Measurements from ENCODE around the gene GABRB1.

Gene GABRB1

GRCh38 chr4:47217291-47217690, 185.9 kb downstream of the GABRB1 start:
- Histone ChIP-seq H3K4me1 (ENCODE audit: insufficient read depth, low read length, poor library complexity, severe bottlenecking) (no peaks in the 10 kb centered on the region), H3K79me2 (ENCODE audit: insufficient read depth, low read length) (no peaks in the 10 kb centered on the region), H2AFZ (ENCODE audit: low read length) (no peak overlapping the region), H3K36me3 (ENCODE audit: insufficient read depth, low read length) (no peaks in the 10 kb centered on the region), H3K27me3 (ENCODE audit: insufficient read depth, low read length, poor library complexity, severe bottlenecking) (no peaks in the 10 kb centered on the region), H3K9ac (ENCODE audit: low read depth, low read length, poor library complexity, severe bottlenecking) (no peak overlapping the region), H3K9me2 (replicated peaks; ENCODE audit: low read depth, low read length) (no peaks in the 10 kb centered on the region), H4K20me1 (ENCODE audit: insufficient read depth, low read length, poor library complexity, severe bottlenecking) (no peaks in the 10 kb centered on the region), H3K4me3 (ENCODE audit: low read length, poor library complexity, severe bottlenecking) (no peak overlapping the region), H3F3A (ENCODE audit: low read depth) (no peaks in the 10 kb centered on the region), H3K9me3 (ENCODE audit: insufficient read depth, low read depth, low read length) (no peaks in the 10 kb centered on the region), H3K4me2 (ENCODE audit: low read depth, low read length, poor library complexity, severe bottlenecking) (no peak overlapping the region)
- no peak for TF ChIP-seq EZH2phosphoT487 (IDR thresholded peaks at IDR 0.05; ENCODE audit: borderline replicate concordance)
- TF ChIP-seq, protein P1, sequence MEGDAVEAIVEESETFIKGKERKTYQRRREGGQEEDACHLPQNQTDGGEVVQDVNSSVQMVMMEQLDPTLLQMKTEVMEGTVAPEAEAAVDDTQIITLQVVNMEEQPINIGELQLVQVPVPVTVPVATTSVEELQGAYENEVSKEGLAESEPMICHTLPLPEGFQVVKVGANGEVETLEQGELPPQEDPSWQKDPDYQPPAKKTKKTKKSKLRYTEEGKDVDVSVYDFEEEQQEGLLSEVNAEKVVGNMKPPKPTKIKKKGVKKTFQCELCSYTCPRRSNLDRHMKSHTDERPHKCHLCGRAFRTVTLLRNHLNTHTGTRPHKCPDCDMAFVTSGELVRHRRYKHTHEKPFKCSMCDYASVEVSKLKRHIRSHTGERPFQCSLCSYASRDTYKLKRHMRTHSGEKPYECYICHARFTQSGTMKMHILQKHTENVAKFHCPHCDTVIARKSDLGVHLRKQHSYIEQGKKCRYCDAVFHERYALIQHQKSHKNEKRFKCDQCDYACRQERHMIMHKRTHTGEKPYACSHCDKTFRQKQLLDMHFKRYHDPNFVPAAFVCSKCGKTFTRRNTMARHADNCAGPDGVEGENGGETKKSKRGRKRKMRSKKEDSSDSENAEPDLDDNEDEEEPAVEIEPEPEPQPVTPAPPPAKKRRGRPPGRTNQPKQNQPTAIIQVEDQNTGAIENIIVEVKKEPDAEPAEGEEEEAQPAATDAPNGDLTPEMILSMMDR (conservative IDR thresholded peaks at IDR 0.05; ENCODE audit: low read length) = no peak

- TF ChIP-seq, protein P1 (conservative IDR thresholded peaks at IDR 0.05; ENCODE audit: low read length) = no peak
- no peak for TF ChIP-seq EZH2phosphoT487 (IDR thresholded peaks at IDR 0.05; ENCODE audit: borderline replicate concordance)
- H4K20me1 ChIP-seq (ENCODE audit: insufficient read depth, low read length, poor library complexity, severe bottlenecking) = no peaks in the 10 kb centered on the region
Observed at GRCh38 chr4:47217884-47218283, 186.5 kb downstream of the GABRB1 start.

DNA sequence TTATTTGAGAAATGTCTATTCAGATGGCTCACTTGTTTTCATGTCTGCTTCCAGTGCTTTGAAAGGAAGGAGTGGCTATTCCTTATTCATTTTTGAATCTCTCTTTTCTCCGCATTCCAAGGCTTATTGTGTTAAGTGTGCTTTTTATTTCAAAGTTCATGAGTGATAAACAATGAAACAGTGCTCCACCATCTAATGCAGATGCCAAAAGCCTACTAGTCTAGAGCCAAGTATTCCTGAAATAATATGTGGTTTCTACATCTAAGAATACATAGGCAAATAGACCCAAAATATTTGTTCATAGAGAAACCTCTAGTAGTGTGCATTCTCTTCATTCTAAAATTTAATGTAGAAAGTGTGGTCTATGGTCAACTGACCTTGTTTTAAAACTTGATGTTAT, 187.3 kb downstream of the GABRB1 start:
- H3K27me3 ChIP-seq (ENCODE audit: insufficient read depth, low read length, poor library complexity, severe bottlenecking) = no peaks in the 10 kb centered on the region
- H4K20me1 ChIP-seq (ENCODE audit: insufficient read depth, low read length, poor library complexity, severe bottlenecking) = no peaks in the 10 kb centered on the region
- H3K4me3 ChIP-seq (ENCODE audit: low read length, poor library complexity, severe bottlenecking) = no peak overlapping the region
- no peak overlapping the region for H2AFZ ChIP-seq (ENCODE audit: low read length)
- H3K9me2 ChIP-seq (replicated peaks; ENCODE audit: low read depth, low read length) = no peaks in the 10 kb centered on the region
- H3K36me3 ChIP-seq (ENCODE audit: insufficient read depth, low read length) = no peaks in the 10 kb centered on the region
- H3K9me3 ChIP-seq (ENCODE audit: insufficient read depth, low read depth, low read length) = no peaks in the 10 kb centered on the region
- H3F3A ChIP-seq (ENCODE audit: low read depth) = no peaks in the 10 kb centered on the region
- no peaks in the 10 kb centered on the region for H3K4me1 ChIP-seq (ENCODE audit: insufficient read depth, low read length, poor library complexity, severe bottlenecking)
- H3K4me2 ChIP-seq (ENCODE audit: low read depth, low read length, poor library complexity, severe bottlenecking) = no peak overlapping the region
- H3K79me2 ChIP-seq (ENCODE audit: insufficient read depth, low read length) = no peaks in the 10 kb centered on the region
- no peak overlapping the region for H3K9ac ChIP-seq (ENCODE audit: low read depth, low read length, poor library complexity, severe bottlenecking)
- TF ChIP-seq EZH2phosphoT487 (IDR thresholded peaks at IDR 0.05; ENCODE audit: borderline replicate concordance) = no peak
- TF ChIP-seq, protein P1 (conservative IDR thresholded peaks at IDR 0.05; ENCODE audit: low read length) = no peak

More at GRCh38 chr4:47217884-47218283, 186.5 kb downstream of the GABRB1 start:
- H3F3A ChIP-seq (ENCODE audit: low read depth) = no peaks in the 10 kb centered on the region
- no peaks in the 10 kb centered on the region for H3K79me2 ChIP-seq (ENCODE audit: insufficient read depth, low read length)
- H3K36me3 ChIP-seq (ENCODE audit: insufficient read depth, low read length) = no peaks in the 10 kb centered on the region
- no peaks in the 10 kb centered on the region for H3K9me3 ChIP-seq (ENCODE audit: insufficient read depth, low read depth, low read length)
- H3K4me3 ChIP-seq (ENCODE audit: low read length, poor library complexity, severe bottlenecking) = no peak overlapping the region
- no peaks in the 10 kb centered on the region for H3K27me3 ChIP-seq (ENCODE audit: insufficient read depth, low read length, poor library complexity, severe bottlenecking)
- H3K4me1 ChIP-seq (ENCODE audit: insufficient read depth, low read length, poor library complexity, severe bottlenecking) = no peaks in the 10 kb centered on the region
- H3K4me2 ChIP-seq (ENCODE audit: low read depth, low read length, poor library complexity, severe bottlenecking) = no peak overlapping the region
- no peak overlapping the region for H2AFZ ChIP-seq (ENCODE audit: low read length)
- no peak overlapping the region for H3K9ac ChIP-seq (ENCODE audit: low read depth, low read length, poor library complexity, severe bottlenecking)
- no peaks in the 10 kb centered on the region for H3K9me2 ChIP-seq (replicated peaks; ENCODE audit: low read depth, low read length)

Measured in Loucy (cell line).